ENCODE results near the gene ANXA6. TPM values are rescaled to one million over a fixed set of nuclear protein-coding genes. Genes with fewer than 3 reads are reported as not detected.

ANXA6 gene
- total RNA-seq, 1 donor from 2014 or later, result 329 TPM

DNA sequence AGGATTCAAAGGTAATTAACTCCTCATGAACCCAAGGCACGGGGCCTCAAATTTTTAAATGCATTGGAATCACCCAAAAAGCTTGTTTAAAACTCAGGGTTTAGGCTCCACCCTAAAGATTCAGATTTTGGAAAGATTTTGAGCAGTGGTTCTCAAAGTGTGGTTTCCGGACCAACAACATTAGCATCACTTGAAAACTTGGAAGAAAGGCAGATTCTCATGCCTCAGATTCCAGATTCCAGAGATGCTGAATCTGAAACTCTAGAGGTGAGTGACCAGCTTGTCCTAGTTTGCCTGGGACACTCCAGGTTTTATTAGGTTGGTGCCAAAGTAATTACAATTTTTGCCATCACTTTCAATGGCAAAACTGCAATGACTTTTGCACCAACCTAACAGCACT lies 52.0 kb downstream of the ANXA6 start:
- DNase-seq (ENCODE audit: low read depth, low spot score), result no peak

- DNase-seq (ENCODE audit: low read depth, low spot score), result no peak
Observed at GRCh38 chr5:151104795-151105194, 52.8 kb downstream of the ANXA6 start.

DNA sequence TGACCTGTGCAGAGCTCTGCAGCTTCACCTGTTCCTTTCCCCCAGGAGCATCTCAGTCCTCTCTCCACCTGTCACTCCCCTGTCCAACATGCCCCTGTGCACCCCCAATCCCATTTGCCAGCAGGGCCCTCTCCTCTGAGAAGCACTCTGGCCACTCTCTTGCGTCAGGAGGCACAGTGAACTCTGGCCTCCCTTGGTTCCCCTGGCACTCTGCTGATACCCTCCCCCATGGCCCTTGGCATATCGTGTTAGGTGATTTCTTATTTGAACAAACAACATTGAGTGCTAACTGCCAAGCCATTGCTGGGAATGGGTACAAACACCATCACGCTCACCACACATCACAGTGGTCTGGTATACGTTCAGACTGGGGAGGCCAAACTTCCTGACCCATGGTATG lies 55.8 kb downstream of the ANXA6 start:
- no peak for DNase-seq (ENCODE audit: low read depth, low spot score)

GRCh38 chr5:151101151-151101550 lies 56.4 kb downstream of the ANXA6 start:
- DNase-seq (ENCODE audit: low read depth, low spot score), result no peak

DNA sequence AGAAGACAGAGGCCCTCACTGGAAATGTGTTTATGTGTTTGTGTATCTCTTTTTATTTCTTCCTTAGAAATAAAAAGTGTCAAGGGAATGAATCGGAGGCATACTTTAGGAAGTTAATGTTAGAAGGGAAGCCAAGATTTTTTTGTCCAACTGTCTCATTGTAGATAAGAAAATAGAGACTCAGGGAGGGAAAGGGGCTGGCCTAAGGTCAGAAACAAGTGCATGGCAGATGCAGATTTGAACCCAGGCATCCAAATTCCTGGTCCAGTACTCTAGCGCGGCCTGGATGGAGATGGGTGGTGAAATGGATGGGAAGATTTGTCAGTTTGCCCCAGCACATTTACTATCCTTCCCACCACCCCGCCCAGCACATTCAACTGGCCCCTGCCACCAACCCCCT lies 56.9 kb downstream of the ANXA6 start:
- DNase-seq (ENCODE audit: low read depth, low spot score), result no peak

GRCh38 chr5:151098768-151099121 lies 58.8 kb downstream of the ANXA6 start:
- no peak for DNase-seq (ENCODE audit: low read depth, low spot score)

- no peak for DNase-seq (ENCODE audit: low read depth, low spot score)
Observed at GRCh38 chr5:151097820-151098767, 59.5 kb downstream of the ANXA6 start.

- no peak for DNase-seq (ENCODE audit: low read depth, low spot score)
Observed at GRCh38 chr5:151097061-151097460, 60.5 kb downstream of the ANXA6 start.

DNA sequence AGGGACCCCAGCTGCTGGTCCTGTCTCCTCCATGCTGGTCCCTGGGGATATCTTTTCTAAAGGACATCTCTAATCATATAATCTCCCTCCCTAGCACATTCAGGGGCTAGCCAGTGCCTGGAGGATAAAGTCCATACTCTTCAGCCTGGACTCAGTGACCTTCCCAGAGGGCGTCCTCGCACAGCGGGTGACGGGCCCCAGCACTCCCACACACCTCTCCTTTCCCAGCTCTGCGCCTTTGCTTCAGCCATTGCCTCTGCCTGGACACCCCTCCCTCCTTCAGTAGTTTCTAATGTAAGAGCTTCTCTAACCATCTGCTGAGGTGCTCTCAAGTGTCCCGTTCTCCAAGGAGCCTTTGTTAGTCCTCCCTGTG lies 61.6 kb downstream of the ANXA6 start:
- no peak for DNase-seq (ENCODE audit: low read depth, low spot score)

DNA sequence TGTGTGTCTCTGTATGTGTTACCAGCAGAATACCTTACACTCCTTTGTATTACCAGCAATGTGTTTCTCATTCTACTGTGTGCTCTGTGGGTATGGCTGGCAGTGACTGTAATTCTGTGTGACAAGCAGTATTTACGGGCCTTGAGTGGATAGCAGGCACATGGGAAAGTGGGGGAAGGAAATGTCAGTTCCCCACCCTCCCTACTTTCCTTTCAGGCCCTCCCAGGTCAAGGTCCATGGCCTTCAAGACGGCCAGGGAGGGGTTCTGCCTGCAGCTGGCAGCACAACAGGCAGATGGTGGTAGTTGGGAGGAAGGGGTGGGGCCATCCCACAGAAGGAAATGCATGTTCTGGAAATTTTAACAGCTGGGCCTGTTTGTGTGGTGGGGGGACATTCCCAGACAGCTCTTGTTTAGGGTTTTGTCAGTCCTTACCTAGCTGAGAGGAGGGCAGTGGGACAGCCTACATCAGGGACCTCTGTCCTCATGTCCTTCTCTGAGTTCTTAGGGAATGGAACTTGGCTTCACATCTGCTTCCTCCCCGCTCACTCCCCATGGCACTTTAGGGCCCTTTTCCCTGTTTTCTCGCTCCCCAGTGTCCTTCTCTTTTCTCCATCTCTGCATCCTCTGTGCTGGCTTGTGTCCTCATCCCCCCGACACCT lies 62.1 kb downstream of the ANXA6 start:
- DNase-seq (ENCODE audit: low read depth, low spot score), result no peak

- DNase-seq (ENCODE audit: low read depth, low spot score), result no peak
Observed at GRCh38 chr5:151094852-151095245, 62.7 kb downstream of the ANXA6 start.

DNA sequence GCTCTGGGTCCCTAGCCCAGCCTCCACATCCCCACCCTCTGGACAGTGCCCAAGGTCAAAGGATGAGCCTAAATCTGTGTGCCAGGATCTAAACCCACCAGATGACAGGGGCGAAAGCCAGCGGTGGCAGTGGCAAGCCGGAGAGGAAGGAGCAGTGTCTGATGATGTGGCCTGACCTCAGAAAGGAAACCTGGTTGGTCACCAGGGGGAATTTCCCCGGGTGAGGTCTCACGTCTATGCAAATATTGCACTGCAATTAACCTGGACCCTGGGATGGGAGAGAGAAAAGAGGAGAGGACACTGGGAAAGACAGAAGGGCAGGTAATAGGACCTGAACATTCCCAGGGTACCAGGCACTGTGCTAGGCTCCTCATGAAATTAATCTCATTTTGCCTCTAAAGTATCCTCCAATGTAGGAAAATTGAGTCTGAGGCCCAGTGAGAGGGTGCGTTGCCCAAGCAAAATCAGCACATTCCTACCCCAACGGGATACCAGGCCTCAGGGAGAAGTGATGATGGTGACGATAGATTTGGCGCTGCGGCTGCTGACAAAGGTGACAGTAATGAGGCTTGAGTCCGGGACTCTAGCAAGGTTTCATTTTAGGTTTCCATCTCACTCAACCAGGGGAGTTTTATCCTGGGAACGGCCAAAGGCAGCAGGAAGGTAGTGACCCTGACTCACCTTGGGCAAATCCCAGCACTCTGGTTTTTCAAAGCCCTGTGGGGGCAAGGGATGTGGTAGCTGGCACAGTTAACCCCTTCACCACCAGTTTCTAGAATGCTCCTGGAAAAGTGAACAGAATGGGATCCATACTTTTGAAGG lies 63.3 kb downstream of the ANXA6 start:
- no peak for DNase-seq (ENCODE audit: low read depth, low spot score)

GRCh38 chr5:151093476-151093889 lies 64.1 kb downstream of the ANXA6 start:
- no peak for DNase-seq (ENCODE audit: low read depth, low spot score)

DNA sequence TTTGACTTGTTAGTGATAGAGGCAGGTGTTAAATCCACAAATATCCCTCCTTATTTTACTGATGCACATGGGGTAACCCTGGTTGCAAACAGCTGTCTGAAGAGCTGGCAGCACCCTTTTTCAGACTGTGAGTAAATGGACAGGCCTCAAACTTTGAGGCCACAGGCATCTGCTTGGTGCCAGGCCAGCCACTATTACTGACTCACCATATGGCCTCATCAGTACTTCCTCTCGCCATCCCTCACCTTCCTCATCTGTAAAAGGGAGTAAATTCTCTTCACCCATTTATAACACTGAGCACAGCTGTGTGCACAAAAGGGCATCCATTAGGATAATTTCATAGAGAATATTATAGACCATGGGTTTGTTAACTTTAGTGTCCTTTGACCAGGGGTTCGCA lies 64.8 kb downstream of the ANXA6 start:
- DNase-seq (ENCODE audit: low read depth, low spot score), result no peak

DNA sequence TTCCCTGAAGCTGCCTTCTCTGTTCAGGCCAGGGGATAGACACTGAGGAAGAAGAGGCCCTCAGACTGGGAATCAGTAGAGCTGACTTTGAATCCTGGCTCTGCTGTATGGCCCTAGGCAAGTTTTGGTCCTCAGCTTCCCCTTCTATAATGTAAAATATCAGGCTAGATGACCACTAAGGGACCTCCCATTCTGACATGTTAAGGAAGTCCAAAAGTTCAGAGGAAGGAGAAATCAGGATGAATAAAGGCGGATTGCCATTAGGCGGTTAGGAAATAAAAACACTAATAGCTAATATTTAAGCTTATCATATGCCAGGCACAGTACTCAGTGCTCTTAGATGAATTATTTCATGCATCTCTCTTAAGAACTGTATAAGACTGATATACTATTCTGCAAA lies 67.9 kb downstream of the ANXA6 start:
- no peak for DNase-seq (ENCODE audit: low read depth, low spot score)

- DNase-seq (ENCODE audit: low read depth, low spot score), result no peak
Observed at GRCh38 chr5:151088986-151089385, 68.6 kb downstream of the ANXA6 start.

DNA sequence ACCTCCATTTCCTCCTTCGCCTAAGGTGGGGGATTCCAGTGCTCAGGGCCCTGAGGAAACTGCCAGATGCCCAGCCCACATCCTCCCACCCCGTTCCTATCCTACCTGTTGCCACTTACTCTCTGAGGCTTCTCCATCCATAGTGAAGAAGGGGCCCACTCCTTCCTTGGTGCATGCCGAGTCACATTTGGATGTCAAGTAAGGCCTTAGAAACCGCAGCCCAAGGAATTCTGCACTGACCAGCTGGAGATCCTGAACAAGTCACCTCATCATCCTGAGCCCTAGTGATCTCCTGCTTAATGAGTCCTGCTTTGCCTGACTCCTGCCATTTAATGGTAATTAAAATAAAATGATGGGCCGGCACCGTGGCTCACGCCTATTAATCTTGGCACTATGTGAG lies 70.1 kb downstream of the ANXA6 start:
- DNase-seq (ENCODE audit: low read depth, low spot score), result no peak

DNA sequence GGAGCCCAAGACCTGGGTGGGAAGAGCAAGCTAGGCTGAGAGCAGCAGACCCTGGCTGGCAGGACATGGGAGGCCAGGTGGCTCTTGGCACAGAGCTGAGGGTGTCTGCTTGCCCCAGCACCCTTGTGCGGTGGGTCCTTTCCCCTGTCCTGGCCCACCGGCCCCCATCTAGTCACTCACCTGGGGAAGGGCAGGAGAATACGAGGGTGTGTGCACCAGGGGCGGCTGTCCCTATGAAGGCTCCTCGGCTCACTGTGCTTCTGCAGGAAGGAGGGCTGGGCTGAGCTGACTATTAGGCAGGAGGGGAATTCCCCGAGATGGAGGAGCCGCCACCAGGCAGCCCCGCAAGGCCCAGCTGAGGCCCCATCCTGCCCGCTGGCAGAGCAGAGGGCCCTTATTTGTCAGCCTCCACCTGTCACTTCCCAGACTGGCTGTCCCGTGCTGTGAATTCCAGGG lies 70.6 kb downstream of the ANXA6 start:
- no peak for DNase-seq (ENCODE audit: low read depth, low spot score)

GRCh38 chr5:151086192-151086869 lies 71.2 kb downstream of the ANXA6 start:
- no peak for DNase-seq (ENCODE audit: low read depth, low spot score)

GRCh38 chr5:151085517-151086041 lies 72.0 kb downstream of the ANXA6 start:
- no peak for DNase-seq (ENCODE audit: low read depth, low spot score)

GRCh38 chr5:151084363-151084762 lies 73.2 kb downstream of the ANXA6 start:
- no peak for DNase-seq (ENCODE audit: low read depth, low spot score)
